KMS-11 (cell line): ENCODE data around the gene GPR65.

ENCODE experiments used
- H2AFZ ChIP-seq: fragments of 200-600 bp; sonication (generic); 2 replicates; pipeline ENCODE4 v1.6.1; 2016; ENCODE audit warnings: antibody characterized with exemption, mixed run types, low read depth
- H3K27ac ChIP-seq: fragments of 200-600 bp; sonication (generic); 2 replicates; pipeline ENCODE4 v1.6.1; 2016; ENCODE audit warnings: mild to moderate bottlenecking, mixed run types
- H3K27me3 ChIP-seq: fragments of 200-600 bp; sonication (generic); 2 replicates; pipeline ENCODE4 v1.6.1; 2017; ENCODE audit warnings: mild to moderate bottlenecking, low read depth, mixed run types, moderate library complexity; ENCODE audit not compliant: insufficient read depth
- H3K36me3 ChIP-seq: fragments of 200-600 bp; sonication (generic); 2 replicates; pipeline ENCODE4 v1.6.1; 2017; ENCODE audit warnings: mild to moderate bottlenecking, mixed run types; ENCODE audit not compliant: insufficient read depth
- H3K4me1 ChIP-seq: fragments of 200-600 bp; sonication (generic); 2 replicates; pipeline ENCODE4 v1.6.1; 2016; ENCODE audit warnings: mild to moderate bottlenecking, low read depth, mixed run types; ENCODE audit not compliant: poor library complexity, severe bottlenecking
- H3K4me2 ChIP-seq: fragments of 200-600 bp; sonication (generic); 2 replicates; pipeline ENCODE4 v1.7.0; 2016; ENCODE audit warnings: mild to moderate bottlenecking, mixed run types
- H3K4me3 ChIP-seq: fragments of 200-600 bp; sonication (generic); IDR thresholded peaks from 2 replicates; pipeline ENCODE4 v1.6.1; 2017; ENCODE audit warnings: low read depth, low read length, mixed read lengths; ENCODE audit not compliant: insufficient read depth
- H3K79me2 ChIP-seq: fragments of 200-600 bp; sonication (generic); 2 replicates; pipeline ENCODE4 v1.6.1; 2016; ENCODE audit warnings: low read depth, mixed run types; ENCODE audit not compliant: insufficient read depth
- H3K9ac ChIP-seq: fragments of 200-600 bp; sonication (generic); 2 replicates; pipeline ENCODE4 v1.6.1; 2016; ENCODE audit warnings: mild to moderate bottlenecking, mixed run types
- H4K20me1 ChIP-seq: fragments of 200-600 bp; sonication (generic); 2 replicates; pipeline ENCODE4 v1.6.1; 2016; ENCODE audit warnings: mild to moderate bottlenecking, mixed run types; ENCODE audit not compliant: insufficient read depth
- TF ChIP-seq, protein P1 (sequence below): fragments of 200-600 bp; sonication (generic); conservative IDR thresholded peaks from 2 replicates; pipeline ENCODE4 v1.6.1; 2017; ENCODE audit warnings: low read depth, mild to moderate bottlenecking, antibody characterized with exemption, low read length, moderate library complexity, mixed read lengths

Gene GPR65

DNA sequence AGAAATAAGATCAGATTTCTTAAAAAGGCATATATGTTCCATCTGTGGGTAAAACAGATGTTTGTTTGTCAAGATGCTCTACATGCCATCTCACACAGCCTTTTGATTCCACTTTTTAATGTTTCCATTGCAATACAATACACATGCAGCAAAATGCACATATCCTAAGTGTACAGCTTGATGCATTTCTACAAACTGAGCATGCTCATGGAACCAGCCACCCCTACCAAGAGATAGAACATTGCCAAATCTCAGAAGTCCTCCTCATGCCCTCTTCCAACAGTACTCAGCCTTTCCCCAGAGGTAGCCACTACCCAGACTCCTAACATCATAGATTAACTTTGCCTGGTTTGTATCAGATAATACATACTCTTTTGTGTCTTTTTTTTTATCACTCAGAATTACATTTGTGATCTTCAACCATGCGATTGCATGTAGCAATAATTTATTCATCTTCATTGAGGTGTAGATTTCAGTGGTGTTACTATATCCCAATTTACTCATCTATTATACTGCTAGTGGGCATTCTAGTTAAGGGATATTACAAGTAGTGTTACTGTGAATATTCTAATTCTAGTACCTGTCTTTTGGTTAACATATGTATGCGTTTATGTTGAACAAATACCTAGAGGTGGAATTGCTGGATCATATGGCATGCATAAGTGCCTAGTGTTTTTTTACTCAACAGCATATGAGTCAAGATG is 3.3 kb downstream of the GPR65 start:
- Histone ChIP-seq H3K4me3 (no peak overlapping the region), H3K4me2 (no peak overlapping the region), H4K20me1 (no peaks in the 10 kb centered on the region), H3K79me2 (no peaks in the 10 kb centered on the region), H3K36me3 (no peaks in the 10 kb centered on the region), H3K4me1 (no peaks in the 10 kb centered on the region), H3K9ac (no peak overlapping the region), H2AFZ (no peak overlapping the region), H3K27ac (no peak overlapping the region), H3K27me3 (no peaks in the 10 kb centered on the region)
- TF ChIP-seq, protein P1, sequence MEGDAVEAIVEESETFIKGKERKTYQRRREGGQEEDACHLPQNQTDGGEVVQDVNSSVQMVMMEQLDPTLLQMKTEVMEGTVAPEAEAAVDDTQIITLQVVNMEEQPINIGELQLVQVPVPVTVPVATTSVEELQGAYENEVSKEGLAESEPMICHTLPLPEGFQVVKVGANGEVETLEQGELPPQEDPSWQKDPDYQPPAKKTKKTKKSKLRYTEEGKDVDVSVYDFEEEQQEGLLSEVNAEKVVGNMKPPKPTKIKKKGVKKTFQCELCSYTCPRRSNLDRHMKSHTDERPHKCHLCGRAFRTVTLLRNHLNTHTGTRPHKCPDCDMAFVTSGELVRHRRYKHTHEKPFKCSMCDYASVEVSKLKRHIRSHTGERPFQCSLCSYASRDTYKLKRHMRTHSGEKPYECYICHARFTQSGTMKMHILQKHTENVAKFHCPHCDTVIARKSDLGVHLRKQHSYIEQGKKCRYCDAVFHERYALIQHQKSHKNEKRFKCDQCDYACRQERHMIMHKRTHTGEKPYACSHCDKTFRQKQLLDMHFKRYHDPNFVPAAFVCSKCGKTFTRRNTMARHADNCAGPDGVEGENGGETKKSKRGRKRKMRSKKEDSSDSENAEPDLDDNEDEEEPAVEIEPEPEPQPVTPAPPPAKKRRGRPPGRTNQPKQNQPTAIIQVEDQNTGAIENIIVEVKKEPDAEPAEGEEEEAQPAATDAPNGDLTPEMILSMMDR: no peak

DNA sequence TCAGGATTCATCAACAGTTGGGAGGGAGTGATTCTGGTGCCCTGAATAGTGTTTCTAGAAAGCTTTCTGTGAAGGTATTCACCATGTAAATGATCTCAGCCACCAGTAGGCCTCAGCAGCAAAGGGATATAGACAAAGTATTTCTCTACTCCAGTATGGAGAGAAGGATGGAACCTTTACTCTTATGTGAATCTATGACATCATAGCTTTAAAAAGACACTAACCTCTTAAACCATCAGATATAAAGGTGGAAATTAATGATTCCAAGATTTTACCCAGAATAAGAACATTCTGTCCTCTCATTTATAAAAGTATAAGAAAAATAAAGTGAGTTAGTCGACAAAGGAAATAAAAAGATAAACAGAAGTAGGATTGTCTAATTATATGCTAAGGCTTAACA is 4.6 kb downstream of the GPR65 start:
- no peak overlapping the region for H3K4me3 ChIP-seq
- no peaks in the 10 kb centered on the region for H3K79me2 ChIP-seq
- H4K20me1 ChIP-seq: no peaks in the 10 kb centered on the region
- H3K9ac ChIP-seq: no peak overlapping the region
- H3K27me3 ChIP-seq: no peaks in the 10 kb centered on the region
- H3K36me3 ChIP-seq: no peaks in the 10 kb centered on the region
- TF ChIP-seq, protein P1: no peak
- no peak overlapping the region for H3K4me2 ChIP-seq
- no peak overlapping the region for H3K27ac ChIP-seq
- no peak overlapping the region for H2AFZ ChIP-seq
- no peaks in the 10 kb centered on the region for H3K4me1 ChIP-seq

DNA sequence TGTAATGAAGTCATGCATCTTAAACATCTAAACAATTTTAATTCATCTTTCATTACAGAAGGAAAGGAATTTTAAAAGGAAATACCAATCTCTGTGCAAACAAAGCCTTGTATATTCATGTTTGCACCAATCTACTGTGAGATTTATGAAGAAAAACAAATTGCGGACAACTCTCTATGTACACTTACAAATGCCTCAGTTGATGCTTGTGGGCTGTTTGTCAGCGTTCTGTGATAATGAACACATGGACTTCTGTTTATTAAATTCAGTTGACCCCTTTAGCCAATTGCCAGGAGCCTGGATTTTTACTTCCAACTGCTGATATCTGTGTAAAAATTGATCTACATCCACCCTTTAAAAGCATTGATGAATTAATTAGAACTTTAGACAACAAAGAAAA is 5.4 kb downstream of the GPR65 start:
- Histone ChIP-seq H3K4me2 (no peak overlapping the region), H2AFZ (no peak overlapping the region), H3K27me3 (no peaks in the 10 kb centered on the region), H3K79me2 (no peaks in the 10 kb centered on the region), H3K4me3 (no peak overlapping the region), H3K27ac (no peak overlapping the region), H3K36me3 (no peaks in the 10 kb centered on the region), H3K9ac (no peak overlapping the region), H3K4me1 (no peaks in the 10 kb centered on the region), H4K20me1 (no peaks in the 10 kb centered on the region)
- TF ChIP-seq, protein P1: no peak

DNA sequence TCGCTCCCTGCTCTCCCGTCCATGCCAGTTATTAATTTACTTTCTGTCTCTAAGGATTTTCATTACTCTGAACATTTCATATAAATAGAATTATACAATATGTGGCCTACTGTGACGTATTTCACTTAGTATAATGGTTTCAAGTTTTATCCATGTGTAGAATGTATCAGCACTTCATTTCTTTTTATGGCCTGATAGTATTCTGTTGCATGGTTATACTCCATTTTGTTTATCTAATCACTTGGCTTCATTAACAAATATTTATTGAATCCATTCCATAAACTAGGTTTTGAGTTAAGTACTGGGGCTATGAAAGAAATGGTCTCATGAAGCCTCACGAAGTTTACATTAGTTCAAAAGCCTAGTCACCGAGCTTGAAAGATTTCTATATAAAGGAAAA is 7.6 kb downstream of the GPR65 start:
- H3K4me3 ChIP-seq: no peak overlapping the region
- H3K27me3 ChIP-seq: no peaks in the 10 kb centered on the region
- no peaks in the 10 kb centered on the region for H3K36me3 ChIP-seq
- H3K4me1 ChIP-seq: no peaks in the 10 kb centered on the region
- H4K20me1 ChIP-seq: no peaks in the 10 kb centered on the region
- H3K9ac ChIP-seq: no peak overlapping the region
- no peak overlapping the region for H2AFZ ChIP-seq
- no peaks in the 10 kb centered on the region for H3K79me2 ChIP-seq
- no peak overlapping the region for H3K4me2 ChIP-seq
- TF ChIP-seq, protein P1: no peak
- H3K27ac ChIP-seq: no peak overlapping the region
